ENCODE results near the gene RDX.
"Not testable (repeated sequence)": the region's sequence is repeated elsewhere in the genome, so short reads cannot be mapped to it uniquely, and the experiment has no call there.

Gene RDX

DNA sequence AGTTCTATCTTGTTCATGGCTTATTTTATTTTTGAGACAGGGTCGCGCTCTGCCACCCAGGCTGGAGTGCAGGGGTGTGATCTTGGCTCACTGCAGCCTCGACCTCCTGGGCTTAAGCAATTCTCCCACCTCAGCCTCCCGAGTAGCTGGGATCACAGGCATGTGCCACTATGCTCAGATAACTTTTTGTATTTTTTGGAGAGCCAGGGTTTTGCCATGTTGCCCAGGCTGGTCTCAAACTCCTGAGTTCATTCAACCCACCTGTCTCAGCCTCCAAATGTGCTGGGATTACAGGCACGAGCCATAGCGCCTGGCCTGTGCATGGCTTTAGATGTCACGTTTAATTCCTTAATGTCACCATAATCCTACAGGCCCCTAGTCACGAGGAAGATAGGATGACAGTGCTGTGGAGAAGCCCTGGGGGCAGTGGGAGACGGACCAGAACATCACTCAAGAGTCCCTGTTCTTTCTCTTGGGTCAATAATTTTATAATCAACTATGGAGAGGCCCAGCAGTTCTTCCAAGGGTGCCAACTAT lies 99.5 kb downstream of the RDX start:
- no peak for DNase-seq
- no peak overlapping the region for H3K27ac Mint-ChIP-seq
- H3K27me3 Mint-ChIP-seq = no peaks in the 10 kb centered on the region
- H3K9me3 Mint-ChIP-seq = peaks cover 0 to 2% of the 10 kb centered on the region in 2 donors
- no peak overlapping the region for H3K4me3 Mint-ChIP-seq
- ATAC-seq (replicated peaks) = no peak
- H3K4me1 Mint-ChIP-seq (ENCODE audit: low read depth in 2 of 2) = peaks cover 12 to 13% of the 10 kb centered on the region in 2 donors
- no peaks in the 10 kb centered on the region for H3K36me3 Mint-ChIP-seq (ENCODE audit: insufficient read depth)

DNA sequence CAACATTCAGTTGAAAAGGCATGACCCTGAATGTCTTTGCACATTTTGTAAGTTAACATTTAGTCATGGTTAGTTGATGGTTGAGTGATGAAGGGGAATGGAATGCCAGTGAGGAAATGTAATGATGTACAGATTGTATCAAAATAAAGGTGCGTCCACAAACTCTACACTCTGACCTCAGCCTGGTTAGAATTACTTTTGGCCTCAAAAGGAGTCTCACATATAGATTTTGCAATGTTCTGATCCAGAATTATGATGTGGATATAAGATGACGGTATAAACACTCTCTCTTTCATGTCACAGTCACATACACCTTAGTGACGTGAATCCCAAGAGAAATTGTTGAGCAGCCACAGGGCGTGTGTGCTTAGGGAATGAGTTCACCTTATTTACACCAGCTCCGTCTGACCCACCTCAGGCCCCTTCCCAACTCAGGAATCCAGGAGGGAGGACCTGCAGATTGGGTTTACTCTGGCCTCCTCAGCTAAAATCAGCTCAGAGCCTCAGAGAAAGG lies 100.1 kb downstream of the RDX start:
- Mint-ChIP-seq H3K4me3 (no peak overlapping the region), H3K9me3 (peaks cover 0 to 2% of the 10 kb centered on the region in 2 donors), H3K27me3 (no peaks in the 10 kb centered on the region), H3K36me3 (ENCODE audit: insufficient read depth) (no peaks in the 10 kb centered on the region), H3K27ac (no peak overlapping the region), H3K4me1 (ENCODE audit: low read depth in 2 of 2) (peaks cover 13 to 15% of the 10 kb centered on the region in 2 donors)
- DNase-seq = no peak
- ATAC-seq (replicated peaks) = no peak

DNA sequence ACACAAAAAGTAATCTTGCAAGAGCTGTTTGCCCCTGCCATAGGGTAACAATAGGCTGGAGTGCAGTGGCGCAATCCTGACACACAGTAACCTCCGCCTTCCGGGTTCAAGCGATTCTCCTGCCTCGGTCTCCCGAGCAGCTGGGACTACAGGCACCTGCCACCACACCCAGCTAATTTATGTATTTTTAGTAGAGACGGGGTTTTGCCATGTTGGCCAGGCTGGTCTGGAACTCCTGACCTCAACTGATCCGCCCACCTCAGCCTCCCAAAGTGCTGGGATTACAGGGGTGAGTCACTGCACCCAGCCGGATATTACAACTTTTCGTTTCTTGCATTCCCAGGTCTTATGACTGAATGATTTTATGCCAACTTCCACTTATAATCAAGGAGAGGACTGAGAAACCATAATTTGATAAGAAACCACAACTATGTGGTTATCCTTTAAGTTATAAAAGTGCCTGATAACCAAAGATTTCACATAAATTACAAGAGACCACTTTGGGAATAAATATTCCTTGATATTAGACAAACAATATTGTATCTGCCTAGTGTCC lies 102.1 kb downstream of the RDX start:
- not testable (repeated sequence) for H3K27me3 Mint-ChIP-seq

DNA sequence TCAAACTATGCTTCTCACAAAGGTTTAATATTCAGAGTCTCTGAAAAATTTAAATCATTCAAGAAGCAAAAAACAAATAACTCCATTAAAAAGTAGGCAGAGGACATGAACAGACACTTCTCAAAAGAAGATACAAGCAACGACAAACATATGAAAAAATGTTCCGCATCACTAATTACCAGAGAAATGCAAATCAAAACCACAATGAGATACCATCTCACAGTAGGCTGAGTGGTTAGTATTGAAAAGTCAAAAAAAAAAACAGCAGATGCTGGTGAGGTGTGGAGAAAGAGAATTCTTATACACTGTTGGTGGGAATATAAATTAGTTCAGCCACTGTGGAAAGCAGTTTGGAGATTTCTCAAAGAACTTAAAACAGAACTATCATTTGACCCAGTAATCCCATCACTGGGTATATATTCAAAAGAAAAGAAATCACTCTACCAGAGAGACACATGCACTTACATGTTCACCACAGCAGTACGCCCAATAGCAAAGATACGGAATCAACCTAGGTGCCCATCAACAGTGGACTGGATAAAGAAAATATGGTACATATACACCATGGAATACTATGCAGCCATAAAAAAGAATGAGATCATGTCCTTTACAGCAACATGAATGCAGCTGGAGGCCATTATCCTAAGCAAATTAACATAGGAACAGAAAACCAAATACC lies 103.7 kb downstream of the RDX start:
- not testable (repeated sequence) for H3K27me3 Mint-ChIP-seq; DNase-seq; H3K9me3 Mint-ChIP-seq; H3K36me3 Mint-ChIP-seq (ENCODE audit: insufficient read depth); H3K27ac Mint-ChIP-seq
- Mint-ChIP-seq H3K4me3 (peak overlapping the region; percentile 9 to 11), H3K4me1 (ENCODE audit: low read depth in 2 of 2) (peaks cover 13 to 15% of the 10 kb centered on the region in 2 donors)
- ATAC-seq (replicated peaks) = peak; percentile 60

More for the DNA sequence above, 102.1 kb downstream of the RDX start:
- H3K4me3 Mint-ChIP-seq; DNase-seq; H3K9me3 Mint-ChIP-seq; H3K36me3 Mint-ChIP-seq (ENCODE audit: insufficient read depth); H3K27ac Mint-ChIP-seq; ATAC-seq (replicated peaks): not testable (repeated sequence)
- H3K4me1 Mint-ChIP-seq (ENCODE audit: low read depth in 2 of 2) = peaks cover 13 to 15% of the 10 kb centered on the region in 2 donors

DNA sequence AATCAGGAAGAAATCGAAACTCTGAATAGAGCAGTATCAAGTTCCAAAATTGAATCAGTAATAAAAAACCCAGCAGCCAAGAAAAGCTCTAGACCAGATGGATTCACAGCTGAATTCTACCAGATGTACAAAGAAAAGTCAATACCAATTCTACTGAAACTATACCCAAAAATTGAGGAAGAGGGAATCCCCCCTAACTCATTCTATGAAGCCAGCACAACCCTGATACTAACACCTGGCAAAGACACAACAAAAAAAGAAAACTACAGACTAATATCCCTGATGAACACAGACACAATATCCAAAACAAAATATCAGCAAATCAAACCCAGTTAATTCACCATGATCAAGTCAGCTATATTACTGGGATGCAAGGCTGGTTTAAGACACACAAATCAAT lies 105.5 kb downstream of the RDX start:
- Mint-ChIP-seq H3K36me3 (ENCODE audit: insufficient read depth) (no peaks in the 10 kb centered on the region), H3K27me3 (no peaks in the 10 kb centered on the region), H3K9me3 (peaks cover 0 to 2% of the 10 kb centered on the region in 2 donors), H3K4me1 (ENCODE audit: low read depth in 2 of 2) (peaks cover 13 to 15% of the 10 kb centered on the region in 2 donors), H3K4me3 (no peak overlapping the region), H3K27ac (no peak overlapping the region)
- ATAC-seq (replicated peaks) (no peak), DNase-seq (no peak)

DNA sequence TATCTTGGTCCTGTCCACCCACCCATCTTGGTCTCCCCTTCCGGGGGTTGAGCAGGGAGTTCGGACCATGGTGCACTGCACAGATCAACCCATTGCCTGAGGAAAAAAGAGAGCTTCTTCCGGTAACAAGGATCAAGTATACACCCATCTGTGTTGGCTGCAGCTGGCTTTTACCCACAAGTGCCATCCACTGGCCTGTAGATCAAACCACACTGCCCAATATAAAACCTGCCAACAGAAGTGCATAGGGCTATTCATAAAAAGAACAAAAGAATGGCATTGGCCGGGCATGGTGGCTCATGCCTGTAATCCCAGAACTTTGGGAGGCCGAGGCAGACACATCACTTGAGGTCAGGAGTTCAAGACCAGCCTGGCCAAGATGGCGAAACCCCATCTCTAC lies 108.7 kb downstream of the RDX start:
- no peak overlapping the region for H3K27ac Mint-ChIP-seq
- peaks cover 0 to 21% of the 10 kb centered on the region in 2 donors for H3K27me3 Mint-ChIP-seq
- no peaks in the 10 kb centered on the region for H3K36me3 Mint-ChIP-seq (ENCODE audit: insufficient read depth)
- no peak overlapping the region for H3K4me3 Mint-ChIP-seq
- ATAC-seq (replicated peaks) (no peak), DNase-seq (no peak)
- H3K4me1 Mint-ChIP-seq (ENCODE audit: low read depth in 2 of 2) = peaks cover 9 to 10% of the 10 kb centered on the region in 2 donors
- no peaks in the 10 kb centered on the region for H3K9me3 Mint-ChIP-seq

DNA sequence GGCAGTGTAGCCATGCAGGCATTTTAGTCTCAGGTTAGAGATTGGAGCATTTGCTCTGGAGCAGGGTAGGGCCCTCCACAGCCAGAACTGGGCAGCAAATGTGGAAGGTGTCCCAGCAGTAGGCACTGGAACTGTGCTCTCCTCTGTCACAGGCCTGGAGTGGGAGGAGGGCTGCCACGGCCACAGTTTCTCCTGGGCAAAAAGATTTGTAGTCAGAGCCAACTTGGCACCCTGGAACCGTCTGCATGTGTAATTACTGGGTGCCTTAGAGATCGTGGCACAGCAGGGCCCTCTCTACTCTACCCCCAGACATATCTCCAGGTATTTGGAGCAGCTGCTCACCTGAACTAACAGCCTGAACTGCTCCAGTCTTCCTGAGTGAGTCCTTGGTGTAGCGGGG lies 109.5 kb downstream of the RDX start:
- Mint-ChIP-seq H3K9me3 (no peaks in the 10 kb centered on the region), H3K27ac (no peak overlapping the region), H3K27me3 (peaks cover 0 to 21% of the 10 kb centered on the region in 2 donors), H3K4me1 (ENCODE audit: low read depth in 2 of 2) (peaks cover 0 to under 1% of the 10 kb centered on the region in 2 donors), H3K36me3 (ENCODE audit: insufficient read depth) (no peaks in the 10 kb centered on the region), H3K4me3 (no peak overlapping the region)
- no peak for DNase-seq
- no peak for ATAC-seq (replicated peaks)

DNA sequence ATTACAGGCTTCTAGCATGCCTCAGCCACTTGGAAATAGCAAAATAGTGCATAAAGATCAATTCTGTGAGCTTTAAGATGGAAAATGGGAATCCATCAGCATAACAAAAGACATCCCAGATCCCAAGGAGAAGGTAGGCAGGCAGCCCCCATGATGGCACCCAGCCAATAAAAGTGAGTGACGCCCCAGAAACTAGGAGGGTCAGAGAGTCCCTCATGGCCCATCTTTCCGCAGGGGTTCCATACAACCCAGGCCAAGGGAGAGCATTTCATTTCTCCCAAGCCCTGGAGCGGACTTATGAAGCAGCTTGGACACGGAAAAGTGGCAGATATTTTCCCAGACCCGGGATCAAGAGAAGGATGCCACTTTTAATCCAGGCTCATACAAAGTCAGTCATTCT lies 110.0 kb downstream of the RDX start:
- H3K36me3 Mint-ChIP-seq (ENCODE audit: insufficient read depth) = no peaks in the 10 kb centered on the region
- H3K27ac Mint-ChIP-seq = no peak overlapping the region
- H3K4me3 Mint-ChIP-seq = no peak overlapping the region
- H3K4me1 Mint-ChIP-seq (ENCODE audit: low read depth in 2 of 2) = no peaks in the 10 kb centered on the region
- peaks cover 0 to 21% of the 10 kb centered on the region in 2 donors for H3K27me3 Mint-ChIP-seq
- no peaks in the 10 kb centered on the region for H3K9me3 Mint-ChIP-seq
- ATAC-seq (replicated peaks) (no peak), DNase-seq (no peak)

DNA sequence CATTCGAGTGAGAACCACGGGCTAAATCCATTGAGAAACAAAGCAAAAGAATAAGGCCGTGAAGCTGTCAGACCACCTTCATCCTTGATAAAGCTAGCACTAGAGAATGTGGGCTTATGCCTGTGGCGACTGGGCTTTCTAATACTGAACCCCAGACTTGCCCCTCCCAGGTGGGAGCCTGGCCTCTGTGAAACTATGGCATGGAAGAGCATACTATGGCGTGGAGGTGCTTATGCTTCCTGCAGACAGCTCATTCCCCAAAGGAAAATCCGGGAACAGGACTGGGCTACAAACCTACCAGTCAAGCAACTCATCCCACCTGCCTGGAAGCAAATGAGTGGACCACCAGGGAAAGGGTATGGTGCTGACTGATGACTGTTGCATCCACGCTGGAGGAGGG lies 110.8 kb downstream of the RDX start:
- DNase-seq (no peak), ATAC-seq (replicated peaks) (no peak)
- H3K4me1 Mint-ChIP-seq (ENCODE audit: low read depth in 2 of 2) = no peaks in the 10 kb centered on the region
- peaks cover 0 to 21% of the 10 kb centered on the region in 2 donors for H3K27me3 Mint-ChIP-seq
- no peak overlapping the region for H3K27ac Mint-ChIP-seq
- H3K36me3 Mint-ChIP-seq (ENCODE audit: insufficient read depth) = no peaks in the 10 kb centered on the region
- H3K4me3 Mint-ChIP-seq = no peak overlapping the region
- no peaks in the 10 kb centered on the region for H3K9me3 Mint-ChIP-seq

DNA sequence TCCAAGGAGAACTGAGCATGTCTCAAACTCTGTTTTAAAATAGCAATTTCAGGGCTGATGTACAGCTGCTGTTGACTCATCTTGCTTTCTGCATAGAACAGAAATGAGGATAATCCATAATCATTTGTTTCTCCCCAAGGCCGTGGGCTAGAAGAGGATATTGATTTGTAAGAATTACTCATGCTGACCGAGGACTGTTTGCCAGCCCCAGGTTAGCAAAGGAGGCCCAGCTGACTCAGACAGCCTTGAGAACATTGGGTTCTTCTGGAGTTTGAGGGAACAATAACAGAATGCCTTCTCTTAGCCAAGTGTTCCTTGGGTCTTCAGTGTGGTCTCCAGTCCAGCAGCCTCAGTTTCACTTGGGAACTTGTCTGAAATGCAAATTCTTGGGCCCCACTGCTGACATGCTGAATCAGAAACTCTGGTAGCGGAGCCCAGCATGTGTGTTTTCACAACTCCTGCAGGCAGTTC lies 111.3 kb downstream of the RDX start:
- ATAC-seq (replicated peaks) (no peak), DNase-seq (no peak)
- no peaks in the 10 kb centered on the region for H3K36me3 Mint-ChIP-seq (ENCODE audit: insufficient read depth)
- no peak overlapping the region for H3K27ac Mint-ChIP-seq
- peaks cover 0 to 21% of the 10 kb centered on the region in 2 donors for H3K27me3 Mint-ChIP-seq
- no peak overlapping the region for H3K4me3 Mint-ChIP-seq
- H3K9me3 Mint-ChIP-seq = no peaks in the 10 kb centered on the region
- H3K4me1 Mint-ChIP-seq (ENCODE audit: low read depth in 2 of 2) = no peaks in the 10 kb centered on the region

DNA sequence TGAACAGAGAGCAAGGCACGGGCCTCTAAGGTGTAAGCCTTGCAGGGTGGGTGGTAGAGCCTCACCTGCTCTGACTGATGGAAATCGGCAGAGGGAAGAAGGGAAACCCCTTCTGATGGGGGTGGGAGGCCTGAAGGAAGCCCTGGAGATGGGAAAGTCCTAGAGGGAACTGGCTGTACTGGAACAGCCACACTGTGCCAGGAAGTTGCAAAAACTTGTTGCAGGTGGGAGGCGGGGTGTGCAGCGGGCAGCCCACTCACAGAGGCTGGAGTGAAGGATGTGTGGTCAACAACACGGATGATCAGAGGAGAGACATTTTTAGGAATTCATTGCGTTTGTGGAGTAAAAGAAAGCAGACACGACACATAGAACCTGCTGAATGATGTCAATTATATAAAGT lies 112.0 kb downstream of the RDX start:
- no peak overlapping the region for H3K4me3 Mint-ChIP-seq

DNA sequence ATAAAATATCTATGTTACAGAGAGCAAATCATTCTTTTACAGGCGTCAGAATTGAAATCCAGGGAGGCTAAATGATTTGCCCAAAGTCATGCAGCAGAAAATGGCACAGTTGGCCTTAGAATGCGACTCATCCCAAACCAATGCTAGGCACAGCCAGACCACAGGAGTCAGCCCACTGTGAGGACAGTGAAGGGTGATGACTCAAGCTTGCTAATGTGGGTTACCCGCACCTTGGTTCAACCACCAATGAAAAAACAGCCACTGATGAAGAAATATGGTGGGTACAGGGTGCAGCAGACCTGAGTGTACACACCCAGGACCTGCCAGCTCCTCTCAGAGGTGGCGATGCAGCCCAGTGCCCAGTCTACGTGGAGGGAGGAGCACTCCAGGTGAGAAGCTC lies 113.5 kb downstream of the RDX start:
- H3K27ac Mint-ChIP-seq = no peak overlapping the region
- DNase-seq = no peak
- no peaks in the 10 kb centered on the region for H3K4me1 Mint-ChIP-seq (ENCODE audit: low read depth in 2 of 2)
- H3K4me3 Mint-ChIP-seq = no peak overlapping the region
- H3K27me3 Mint-ChIP-seq = peaks cover 0 to 21% of the 10 kb centered on the region in 2 donors
- H3K36me3 Mint-ChIP-seq (ENCODE audit: insufficient read depth) = no peaks in the 10 kb centered on the region
- no peaks in the 10 kb centered on the region for H3K9me3 Mint-ChIP-seq
- no peak for ATAC-seq (replicated peaks)

More for the DNA sequence above, 112.0 kb downstream of the RDX start:
- Mint-ChIP-seq H3K27me3 (peaks cover 0 to 21% of the 10 kb centered on the region in 2 donors), H3K27ac (no peak overlapping the region), H3K9me3 (no peaks in the 10 kb centered on the region), H3K4me1 (ENCODE audit: low read depth in 2 of 2) (no peaks in the 10 kb centered on the region), H3K36me3 (ENCODE audit: insufficient read depth) (no peaks in the 10 kb centered on the region)
- DNase-seq (no peak), ATAC-seq (replicated peaks) (no peak)

DNA sequence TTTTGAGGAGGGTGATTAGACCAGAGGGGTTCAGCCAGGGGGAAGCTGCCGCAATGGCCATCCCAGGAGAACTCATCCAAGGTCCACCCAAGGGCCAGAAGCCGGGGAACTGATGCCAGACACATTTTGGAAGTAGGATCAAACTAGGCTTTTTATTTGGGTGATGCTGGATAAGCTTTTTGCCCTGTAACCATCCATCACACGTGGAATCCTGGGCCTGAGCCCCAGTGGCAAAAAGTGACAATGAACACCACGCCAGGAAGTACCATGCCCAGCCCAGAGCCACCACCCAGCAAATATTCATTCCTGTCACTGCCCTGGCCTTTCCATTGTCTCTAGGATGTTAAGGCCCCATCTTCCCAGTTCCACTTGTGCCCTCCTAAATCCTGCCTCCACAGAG lies 117.3 kb downstream of the RDX start:
- H3K4me1 Mint-ChIP-seq (ENCODE audit: low read depth in 2 of 2) = peaks cover 3% of the 10 kb centered on the region in 2 donors
- H3K4me3 Mint-ChIP-seq = no peak overlapping the region
- no peaks in the 10 kb centered on the region for H3K9me3 Mint-ChIP-seq
- no peak for ATAC-seq (replicated peaks)
- no peak for DNase-seq
- H3K27ac Mint-ChIP-seq = no peak overlapping the region
- H3K36me3 Mint-ChIP-seq (ENCODE audit: insufficient read depth) = no peaks in the 10 kb centered on the region
- H3K27me3 Mint-ChIP-seq = peaks cover 0 to 12% of the 10 kb centered on the region in 2 donors

DNA sequence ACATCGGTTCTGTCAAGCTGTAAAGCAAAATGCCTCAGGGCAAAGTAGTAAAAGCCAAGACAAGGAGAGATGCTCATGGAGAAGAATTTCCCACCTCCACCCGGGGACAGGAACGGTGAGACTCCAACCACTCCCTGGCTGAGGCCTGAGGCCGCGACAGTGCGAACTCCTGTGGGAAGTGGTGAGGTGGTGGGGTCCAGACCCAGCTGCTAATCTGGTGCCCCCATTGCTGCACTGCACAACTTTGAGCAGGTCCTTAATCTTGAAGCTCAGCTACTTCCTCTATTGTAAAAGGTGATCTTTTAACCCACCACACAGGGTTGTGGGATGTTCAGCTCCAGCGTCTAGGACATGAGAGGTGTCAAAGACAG lies 119.3 kb downstream of the RDX start:
- ATAC-seq (replicated peaks) (no peak), DNase-seq (no peak)
- Mint-ChIP-seq H3K9me3 (no peaks in the 10 kb centered on the region), H3K27ac (no peak overlapping the region), H3K4me1 (ENCODE audit: low read depth in 2 of 2) (peaks cover 4 to 6% of the 10 kb centered on the region in 2 donors), H3K27me3 (peaks cover 10 to 12% of the 10 kb centered on the region in 2 donors), H3K4me3 (no peak overlapping the region), H3K36me3 (ENCODE audit: insufficient read depth) (no peaks in the 10 kb centered on the region)
